ENCODE results near the gene B4GALT2. TPM values are rescaled to one million over a fixed set of nuclear protein-coding genes. Genes with fewer than 3 reads are reported as not detected.

Gene B4GALT2
- total and polyA plus RNA-seq, 2 donors (not counting 3 experiments of a cell fraction or from before 2014, with no cell fraction given), result 80.0 to 103 TPM

- dilution Hi-C loops (cut with MboI; ENCODE audit: extremely low pct_ligation_motif_present, low sequenced_read_pairs), result no loop called here
- H3K9me3 ChIP-seq (replicated peaks; ENCODE audit: control insufficient read depth, insufficient read depth, low read length), result no peaks in the 10 kb centered on the region
- no peak overlapping the region for H3K4me3 ChIP-seq (replicated peaks in 1 of 3; ENCODE audit: insufficient read depth in 1 of 3, low read depth in 1 of 3, low read length in 3 of 3)
- CTCF ChIA-PET, result interaction anchor here (1.6 to 4.8 kb wide), 4 partner anchors 13 to 272 kb away, joined by 5 to 101 read pairs (median 45); no protein-coding TSS in a partner anchor
- H3K27ac ChIP-seq (ENCODE audit: insufficient read depth, low read depth, low read length), result no peak overlapping the region
- POLR2A ChIA-PET, result no interaction called here
- no TSS peak for BruUV-seq (replicated peaks)
- H3K9ac ChIP-seq (replicated peaks; ENCODE audit: extremely low read depth, insufficient read depth, low read length), result no peak overlapping the region
- no peaks in the 10 kb centered on the region for H4K20me1 ChIP-seq (replicated peaks; ENCODE audit: control insufficient read depth, extremely low read depth, insufficient read depth, low read length)
- H3K9me1 ChIP-seq (replicated peaks; ENCODE audit: control insufficient read depth, extremely low read depth, insufficient read depth, low read length), result no peaks in the 10 kb centered on the region
- no peaks in the 10 kb centered on the region for H3K36me3 ChIP-seq (ENCODE audit: control insufficient read depth in 2 of 2, extremely low read depth in 1 of 2, insufficient read depth in 2 of 2, low read length in 2 of 2)
- no peak overlapping the region for H3K4me2 ChIP-seq (ENCODE audit: insufficient read depth, low read length)
- TF ChIP-seq GATA2 (IDR thresholded peaks at IDR 0.05; ENCODE audit: insufficient read depth, insufficient read length, low read depth, low read length) (no peak), FOS (IDR thresholded peaks at IDR 0.05; ENCODE audit: borderline replicate concordance, insufficient read depth, low read length) (no peak), EZH2 (IDR thresholded peaks at IDR 0.05; ENCODE audit: borderline replicate concordance, low read depth, low read length, severe bottlenecking) (no peak), JUN (IDR thresholded peaks at IDR 0.05; ENCODE audit: borderline replicate concordance, insufficient read depth, insufficient read length, low read depth) (no peak), MYC (IDR thresholded peaks at IDR 0.05; ENCODE audit: low read depth, low read length) (no peak), CTCF (IDR thresholded peaks at IDR 0.05; ENCODE audit: extremely low read depth in 1 of 2, insufficient read depth in 1 of 2, low read depth in 1 of 2, low read length in 2 of 2) (no peak)
- H3K79me2 ChIP-seq (ENCODE audit: control insufficient read depth, insufficient read depth, low read length), result no peaks in the 10 kb centered on the region
- FAIRE-seq (no peak), DNase-seq (ENCODE audit: low read depth, low spot score) (no peak)
- H3K27me3 ChIP-seq (ENCODE audit: control insufficient read depth in 2 of 2, insufficient read depth in 2 of 2, low read length in 2 of 2), result no peaks in the 10 kb centered on the region
- intact Hi-C loops (cut with micrococcal nuclease), result loop anchor here (5.0 kb wide), 2 partner anchors 43 to 323 kb away; partner anchors contain the start of gene CCDC24
- H3K4me1 ChIP-seq (ENCODE audit: control insufficient read depth, extremely low read depth, insufficient read depth, low read length), result peaks cover 2% of the 10 kb centered on the region
- no peak overlapping the region for H2AFZ ChIP-seq (ENCODE audit: low read depth, low read length)
Measured at GRCh38 chr1:44034976-44035716, 56.1 kb downstream of the B4GALT2 start.

All from endothelial cell of umbilical vein (primary cell).